ENCODE data around the gene HHAT. TPM values are rescaled to one million over a fixed set of nuclear protein-coding genes. Genes with fewer than 3 reads are reported as not detected.

HHAT gene
- total and polyA plus RNA-seq, 2 of the 13 experiments (the other 11 are each of a cell fraction or from before 2014, with no cell fraction given), result 2.6 to 4.9 TPM

DNA sequence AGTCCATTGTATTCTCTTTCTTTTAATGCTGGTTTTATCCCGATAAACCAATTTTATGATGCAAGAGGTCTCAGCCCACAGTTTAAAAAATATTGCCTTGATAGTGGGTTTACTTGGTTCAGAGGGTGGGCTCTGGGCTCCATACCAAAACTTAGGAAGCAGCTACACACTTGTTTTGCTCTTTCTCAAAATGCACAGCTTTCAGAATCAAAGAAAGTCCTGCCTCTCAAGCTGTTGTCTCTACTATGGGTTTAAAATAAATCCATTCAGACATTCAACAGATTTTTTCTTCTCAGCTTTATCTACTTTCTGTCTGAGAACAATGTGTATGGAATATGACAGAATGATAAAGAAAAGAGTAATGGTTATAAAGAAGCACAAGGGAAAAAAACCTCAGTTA is 14.8 kb upstream of the HHAT start:
- FAIRE-seq (no peak), ATAC-seq (no peak), DNase-seq (ENCODE audit: low spot score) (no peak)
- 0 out of 2 replicates have a peak, but pooled peaks cover 5% of the 10 kb centered on the region for H3K4me1 ChIP-seq (ENCODE audit: insufficient read depth, low read length)
- BruUV-seq (replicated peaks), result no TSS peak
- H3K36me3 ChIP-seq (replicated peaks in 1 of 2; ENCODE audit: control insufficient read depth in 1 of 2, insufficient read depth in 2 of 2, low read length in 2 of 2), result no peaks in the 10 kb centered on the region
- H4K20me1 ChIP-seq (ENCODE audit: insufficient read depth, low read length), result no peaks in the 10 kb centered on the region
- no peak overlapping the region for H3K4me3 ChIP-seq (replicated peaks in 1 of 3; ENCODE audit: insufficient read depth in 1 of 3, low read depth in 2 of 3, low read length in 3 of 3)
- H3K27me3 ChIP-seq (ENCODE audit: control insufficient read depth in 1 of 2, insufficient read depth in 2 of 2, low read length in 2 of 2), result peaks cover 0 to 17% of the 10 kb centered on the region in 2 experiments; a peak in 1 of 5 replicates
- no peak overlapping the region for H3K4me2 ChIP-seq (ENCODE audit: low read depth, low read length)
- no peaks in the 10 kb centered on the region for H3K79me2 ChIP-seq (ENCODE audit: insufficient read depth, low read length)
- TF ChIP-seq MYC (CRISPR knock-in tag; IDR thresholded peaks at IDR 0.05; ENCODE audit: borderline replicate concordance) (no peak), NR2F6 (IDR thresholded peaks at IDR 0.05) (no peak), NR2F6 (CRISPR knock-in tag; IDR thresholded peaks at IDR 0.05) (no peak), ZNF589 (CRISPR knock-in tag; conservative IDR thresholded peaks at IDR 0.05) (no peak), ZBTB7A (CRISPR knock-in tag; IDR thresholded peaks at IDR 0.05) (no peak), ZNF446 (CRISPR knock-in tag; IDR thresholded peaks at IDR 0.05) (no peak), HES4 (CRISPR knock-in tag; IDR thresholded peaks at IDR 0.05; ENCODE audit: borderline replicate concordance) (no peak)
- TF ChIP-seq, protein P1, sequence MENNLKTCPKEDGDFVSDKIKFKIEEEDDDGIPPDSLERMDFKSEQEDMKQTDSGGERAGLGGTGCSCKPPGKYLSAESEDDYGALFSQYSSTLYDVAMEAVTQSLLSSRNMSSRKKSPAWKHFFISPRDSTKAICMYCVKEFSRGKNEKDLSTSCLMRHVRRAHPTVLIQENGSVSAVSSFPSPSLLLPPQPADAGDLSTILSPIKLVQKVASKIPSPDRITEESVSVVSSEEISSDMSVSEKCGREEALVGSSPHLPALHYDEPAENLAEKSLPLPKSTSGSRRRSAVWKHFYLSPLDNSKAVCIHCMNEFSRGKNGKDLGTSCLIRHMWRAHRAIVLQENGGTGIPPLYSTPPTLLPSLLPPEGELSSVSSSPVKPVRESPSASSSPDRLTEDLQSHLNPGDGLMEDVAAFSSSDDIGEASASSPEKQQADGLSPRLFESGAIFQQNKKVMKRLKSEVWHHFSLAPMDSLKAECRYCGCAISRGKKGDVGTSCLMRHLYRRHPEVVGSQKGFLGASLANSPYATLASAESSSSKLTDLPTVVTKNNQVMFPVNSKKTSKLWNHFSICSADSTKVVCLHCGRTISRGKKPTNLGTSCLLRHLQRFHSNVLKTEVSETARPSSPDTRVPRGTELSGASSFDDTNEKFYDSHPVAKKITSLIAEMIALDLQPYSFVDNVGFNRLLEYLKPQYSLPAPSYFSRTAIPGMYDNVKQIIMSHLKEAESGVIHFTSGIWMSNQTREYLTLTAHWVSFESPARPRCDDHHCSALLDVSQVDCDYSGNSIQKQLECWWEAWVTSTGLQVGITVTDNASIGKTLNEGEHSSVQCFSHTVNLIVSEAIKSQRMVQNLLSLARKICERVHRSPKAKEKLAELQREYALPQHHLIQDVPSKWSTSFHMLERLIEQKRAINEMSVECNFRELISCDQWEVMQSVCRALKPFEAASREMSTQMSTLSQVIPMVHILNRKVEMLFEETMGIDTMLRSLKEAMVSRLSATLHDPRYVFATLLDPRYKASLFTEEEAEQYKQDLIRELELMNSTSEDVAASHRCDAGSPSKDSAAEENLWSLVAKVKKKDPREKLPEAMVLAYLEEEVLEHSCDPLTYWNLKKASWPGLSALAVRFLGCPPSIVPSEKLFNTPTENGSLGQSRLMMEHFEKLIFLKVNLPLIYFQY (CRISPR knock-in tag; IDR thresholded peaks at IDR 0.05; ENCODE audit: borderline replicate concordance), result no peak
- POLR2A ChIA-PET, result no interaction called here
- in situ Hi-C loops (cut with HindIII; ENCODE audit: extremely low pct_ligation_motif_present, low pct_unique_long_range_greater_than_20kb), result loop anchor here (5.0 to 25.0 kb wide), 2 partner anchors 172 to 452 kb away; no protein-coding TSS in a partner anchor
- H3K9ac ChIP-seq (ENCODE audit: insufficient read depth, low read depth, low read length), result no peak overlapping the region
- CTCF ChIA-PET (ENCODE audit: low intra/inter-chr PET ratio, low total read pairs), result no interaction called here
- intact Hi-C loops (cut with micrococcal nuclease; ENCODE audit: unreplicated experiment), result loop anchor here (10.0 kb wide), 1 partner anchor 79 kb away; the partner anchor contains the start of gene SERTAD4
- WGBS (ENCODE audit: low lambda C conversion rate), result 0% methylated on average over 1 of the region's 1 CpG
- H3K9me3 ChIP-seq (ENCODE audit: low read length), result no peaks in the 10 kb centered on the region
- H3K27ac ChIP-seq (ENCODE audit: extremely low read length, insufficient read depth, low read length), result no peak overlapping the region
- no peak overlapping the region for H2AFZ ChIP-seq (ENCODE audit: low read length)
